ENCODE data around the gene TMEM217.
"Not testable (repeated sequence)": the region's sequence is repeated elsewhere in the genome, so short reads cannot be mapped to it uniquely, and the experiment has no call there.

DNA sequence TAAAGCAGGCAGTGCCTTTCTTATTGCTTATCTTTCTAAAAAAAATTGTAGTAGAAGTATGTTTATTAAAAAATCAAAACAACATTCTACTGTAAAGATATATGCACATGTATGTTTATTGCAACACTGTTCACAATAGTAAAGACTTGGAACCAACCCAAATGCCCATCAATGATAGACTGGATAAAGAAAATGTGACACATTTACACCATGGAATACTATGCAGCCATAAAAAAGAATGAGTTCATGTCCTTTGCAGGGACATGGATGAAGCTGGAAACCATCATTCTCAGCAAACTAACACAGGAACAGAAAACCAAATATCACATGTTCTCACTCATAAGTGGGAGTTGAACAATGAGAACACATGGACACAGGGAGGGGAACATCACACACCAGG, 39.7 kb upstream of the TMEM217 start:
- not testable (repeated sequence) for TF ChIP-seq ZNF335 (tag by site-specific recombination; conservative IDR thresholded peaks at IDR 0.05); SCRT1 (tag by site-specific recombination; IDR thresholded peaks at IDR 0.05; ENCODE audit: borderline replicate concordance); ZNF174 (tag by site-specific recombination; IDR thresholded peaks at IDR 0.05); ZNF555 (tag by site-specific recombination; conservative IDR thresholded peaks at IDR 0.05); BCL11A (tag by site-specific recombination; IDR thresholded peaks at IDR 0.05; ENCODE audit: low read depth); ZNF292 (tag by site-specific recombination; IDR thresholded peaks at IDR 0.05; ENCODE audit: borderline replicate concordance, low read depth)
- TF ChIP-seq, protein P1, sequence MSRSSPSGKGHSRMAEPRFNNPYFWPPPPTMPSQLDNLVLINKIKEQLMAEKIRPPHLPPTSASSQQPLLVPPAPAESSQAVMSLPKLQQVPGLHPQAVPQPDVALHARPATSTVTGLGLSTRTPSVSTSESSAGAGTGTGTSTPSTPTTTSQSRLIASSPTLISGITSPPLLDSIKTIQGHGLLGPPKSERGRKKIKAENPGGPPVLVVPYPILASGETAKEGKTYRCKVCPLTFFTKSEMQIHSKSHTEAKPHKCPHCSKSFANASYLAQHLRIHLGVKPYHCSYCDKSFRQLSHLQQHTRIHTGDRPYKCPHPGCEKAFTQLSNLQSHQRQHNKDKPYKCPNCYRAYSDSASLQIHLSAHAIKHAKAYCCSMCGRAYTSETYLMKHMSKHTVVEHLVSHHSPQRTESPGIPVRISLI (tag by site-specific recombination; IDR thresholded peaks at IDR 0.05), result not testable (repeated sequence)
- TF ChIP-seq, protein P2, sequence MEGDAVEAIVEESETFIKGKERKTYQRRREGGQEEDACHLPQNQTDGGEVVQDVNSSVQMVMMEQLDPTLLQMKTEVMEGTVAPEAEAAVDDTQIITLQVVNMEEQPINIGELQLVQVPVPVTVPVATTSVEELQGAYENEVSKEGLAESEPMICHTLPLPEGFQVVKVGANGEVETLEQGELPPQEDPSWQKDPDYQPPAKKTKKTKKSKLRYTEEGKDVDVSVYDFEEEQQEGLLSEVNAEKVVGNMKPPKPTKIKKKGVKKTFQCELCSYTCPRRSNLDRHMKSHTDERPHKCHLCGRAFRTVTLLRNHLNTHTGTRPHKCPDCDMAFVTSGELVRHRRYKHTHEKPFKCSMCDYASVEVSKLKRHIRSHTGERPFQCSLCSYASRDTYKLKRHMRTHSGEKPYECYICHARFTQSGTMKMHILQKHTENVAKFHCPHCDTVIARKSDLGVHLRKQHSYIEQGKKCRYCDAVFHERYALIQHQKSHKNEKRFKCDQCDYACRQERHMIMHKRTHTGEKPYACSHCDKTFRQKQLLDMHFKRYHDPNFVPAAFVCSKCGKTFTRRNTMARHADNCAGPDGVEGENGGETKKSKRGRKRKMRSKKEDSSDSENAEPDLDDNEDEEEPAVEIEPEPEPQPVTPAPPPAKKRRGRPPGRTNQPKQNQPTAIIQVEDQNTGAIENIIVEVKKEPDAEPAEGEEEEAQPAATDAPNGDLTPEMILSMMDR (tag by site-specific recombination; IDR thresholded peaks at IDR 0.05), result not testable (repeated sequence)
- TF ChIP-seq, protein P3, sequence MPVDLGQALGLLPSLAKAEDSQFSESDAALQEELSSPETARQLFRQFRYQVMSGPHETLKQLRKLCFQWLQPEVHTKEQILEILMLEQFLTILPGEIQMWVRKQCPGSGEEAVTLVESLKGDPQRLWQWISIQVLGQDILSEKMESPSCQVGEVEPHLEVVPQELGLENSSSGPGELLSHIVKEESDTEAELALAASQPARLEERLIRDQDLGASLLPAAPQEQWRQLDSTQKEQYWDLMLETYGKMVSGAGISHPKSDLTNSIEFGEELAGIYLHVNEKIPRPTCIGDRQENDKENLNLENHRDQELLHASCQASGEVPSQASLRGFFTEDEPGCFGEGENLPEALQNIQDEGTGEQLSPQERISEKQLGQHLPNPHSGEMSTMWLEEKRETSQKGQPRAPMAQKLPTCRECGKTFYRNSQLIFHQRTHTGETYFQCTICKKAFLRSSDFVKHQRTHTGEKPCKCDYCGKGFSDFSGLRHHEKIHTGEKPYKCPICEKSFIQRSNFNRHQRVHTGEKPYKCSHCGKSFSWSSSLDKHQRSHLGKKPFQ (tag by site-specific recombination; IDR thresholded peaks at IDR 0.05), result not testable (repeated sequence)
